K562 (cell line): ENCODE data around the gene PDE4A. TPM values are rescaled to one million over a fixed set of nuclear protein-coding genes. Genes with fewer than 3 reads are reported as not detected.

Experiments
- E2F5 ChIP-seq: sonication (generic); formaldehyde crosslinking; IDR thresholded peaks from 2 replicates; pipeline ENCODE4 v1.8.0; 2022; ENCODE audit warnings: mild to moderate bottlenecking, missing genetic modification reagents
- HOMEZ ChIP-seq: fragments of 250-450 bp; sonication (Bioruptor Pico); IDR thresholded peaks from 2 replicates; pipeline ENCODE4 v1.4.0; 2020; ENCODE audit warnings: mild to moderate bottlenecking, moderate library complexity
- NFXL1 ChIP-seq: fragments of 450-650 bp; formaldehyde crosslinking; IDR thresholded peaks from 2 replicates; pipeline ENCODE4 v1.4.0; 2021; ENCODE audit warnings: mild to moderate bottlenecking
- PCBP2 ChIP-seq: fragments of 200-400 bp; formaldehyde crosslinking; IDR thresholded peaks from 2 replicates; pipeline ENCODE4 v1.6.1; 2018; ENCODE audit warnings: low read length, low read depth, mild to moderate bottlenecking, moderate library complexity; ENCODE audit not compliant: poor library complexity, severe bottlenecking
- PKNOX1 ChIP-seq: fragments of 450-650 bp; IDR thresholded peaks from 2 replicates; pipeline ENCODE4 v1.6.1; 2016
- PRDM10 ChIP-seq: fragments of 450-650 bp; IDR thresholded peaks from 2 replicates; pipeline ENCODE4 v1.6.1; 2018; ENCODE audit not compliant: partially characterized antibody
- SAFB2 ChIP-seq: fragments of 200-400 bp; formaldehyde crosslinking; IDR thresholded peaks from 2 replicates; pipeline ENCODE4 v1.6.1; 2018; ENCODE audit warnings: borderline replicate concordance, low read length, low read depth, moderate library complexity; ENCODE audit not compliant: severe bottlenecking
- ZMIZ1 ChIP-seq, 2 experiments: fragments of 150-350 bp in 1 of 2; IDR thresholded peaks; 2 replicates each; pipeline ENCODE4 v1.6.1; 2012 to 2016; ENCODE audit warnings: low read depth in 2 of 2, low read length in 2 of 2, mild to moderate bottlenecking in 1 of 2, moderate library complexity in 1 of 2
- ZNF518B ChIP-seq: fragments of 250-450 bp; sonication (Bioruptor Pico); IDR thresholded peaks from 2 replicates; pipeline ENCODE4 v1.5.0; 2021; ENCODE audit warnings: mild to moderate bottlenecking, moderate library complexity
- polyA plus RNA-seq, 8 experiments: library from polyadenylated mRNA; depleted of rRNA in 4 of 8; stranded (reverse) in 5 of 8; unstranded in 3 of 8; fragments of >200 nt; fragmentation: Nextera tagmentation in 2 of 8; fragmentation: Illumina TruSeq in 1 of 8; extraction: Ambion mirVana in 2 of 8; extraction: Trizol in 1 of 8; gene quantifications; 2 replicates each; pipeline versions ENCODE4 v1.2.1 to v1.2.3, GENCODE V29; 2011 to 2014; ENCODE audit warnings: inconsistent platforms in 1 of 8, missing spikeins in 1 of 8
- total RNA-seq, 7 experiments: library from RNA; depleted of rRNA in 6 of 7; stranded (reverse); fragments of >200 nt in 6 of 7; fragmentation: Illumina TruSeq in 2 of 7; extraction: Trizol in 2 of 7; gene quantifications; 2 replicates each; pipeline versions ENCODE4 v1.2.1 to v1.2.3, GENCODE V29; 2011 to 2021; ENCODE audit warnings: low replicate concordance in 1 of 7

The PDE4A gene
- total and polyA plus RNA-seq, 9 of the 15 experiments (the other 6 are each of a cell fraction or from before 2014, with no cell fraction given), result 0.66 to 26.9 (median 4.6) TPM

GRCh38 chr19:10424011-10424637 lies 3.8 kb downstream of the PDE4A start (continued):
- TF ChIP-seq PRDM10 (peak; percentile 86), E2F5 (no peak), ZNF518B (CRISPR knock-in tag) (no peak), ZMIZ1 (IDR thresholded peaks at IDR 0.05; ENCODE audit: low read depth in 2 of 2, low read length in 2 of 2) (0 out of 4 replicates have a peak, but pooled peaks of 1 of the 2 experiments have one; percentile 7), HOMEZ (CRISPR knock-in tag) (no peak), PCBP2 (no peak), NFXL1 (CRISPR knock-in tag) (no peak), SAFB2 (no peak), PKNOX1 (peak; percentile 67)
